Measurements from ENCODE around the gene SPDEF. TPM values are rescaled to one million over a fixed set of nuclear protein-coding genes. Genes with fewer than 3 reads are reported as not detected.

SPDEF gene
- total and polyA plus RNA-seq, 2 donors (not counting 1 experiment from before 2014, with no cell fraction given) = 0.10 TPM; not detected in 1

- no peak overlapping the region for H3K9ac ChIP-seq (ENCODE audit: low read length)
- Mint-ChIP-seq H3K4me3 (no peak overlapping the region), H3K4me1 (peaks cover 7% of the 10 kb centered on the region), H3K27ac (no peak overlapping the region), H3K9me3 (ENCODE audit: insufficient read depth) (no peaks in the 10 kb centered on the region), H3K27me3 (peaks cover 4% of the 10 kb centered on the region)
- no peak overlapping the region for H2AFZ ChIP-seq (ENCODE audit: insufficient read depth, low read depth, low read length, poor library complexity, severe bottlenecking)
- H3K27ac ChIP-seq (ENCODE audit: low read length in 2 of 2) = no peak overlapping the region
- CTCF ChIA-PET = no interaction called here
- WGBS (ENCODE audit: insufficient coverage) = 92% methylated on average over 9 of the region's 9 CpGs
- TF ChIP-seq EZH2 (IDR thresholded peaks at IDR 0.05; ENCODE audit: borderline replicate concordance, insufficient read depth, low read depth, low read length, poor library complexity, severe bottlenecking) = no peak
- TF ChIP-seq, protein P1, sequence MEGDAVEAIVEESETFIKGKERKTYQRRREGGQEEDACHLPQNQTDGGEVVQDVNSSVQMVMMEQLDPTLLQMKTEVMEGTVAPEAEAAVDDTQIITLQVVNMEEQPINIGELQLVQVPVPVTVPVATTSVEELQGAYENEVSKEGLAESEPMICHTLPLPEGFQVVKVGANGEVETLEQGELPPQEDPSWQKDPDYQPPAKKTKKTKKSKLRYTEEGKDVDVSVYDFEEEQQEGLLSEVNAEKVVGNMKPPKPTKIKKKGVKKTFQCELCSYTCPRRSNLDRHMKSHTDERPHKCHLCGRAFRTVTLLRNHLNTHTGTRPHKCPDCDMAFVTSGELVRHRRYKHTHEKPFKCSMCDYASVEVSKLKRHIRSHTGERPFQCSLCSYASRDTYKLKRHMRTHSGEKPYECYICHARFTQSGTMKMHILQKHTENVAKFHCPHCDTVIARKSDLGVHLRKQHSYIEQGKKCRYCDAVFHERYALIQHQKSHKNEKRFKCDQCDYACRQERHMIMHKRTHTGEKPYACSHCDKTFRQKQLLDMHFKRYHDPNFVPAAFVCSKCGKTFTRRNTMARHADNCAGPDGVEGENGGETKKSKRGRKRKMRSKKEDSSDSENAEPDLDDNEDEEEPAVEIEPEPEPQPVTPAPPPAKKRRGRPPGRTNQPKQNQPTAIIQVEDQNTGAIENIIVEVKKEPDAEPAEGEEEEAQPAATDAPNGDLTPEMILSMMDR (IDR thresholded peaks at IDR 0.05) = no peak
- no peak overlapping the region for H3K4me2 ChIP-seq (replicated peaks; ENCODE audit: low read depth, low read length, poor library complexity, severe bottlenecking)
- no peak overlapping the region for H3K4me3 ChIP-seq (ENCODE audit: control extremely low read depth in 1 of 5, extremely low read depth in 1 of 5, insufficient read depth in 1 of 5, low read depth in 2 of 5, low read length in 4 of 5)
- DNase-seq (no peak), ATAC-seq (ENCODE audit: low read depth) (no peak)
- POLR2A ChIA-PET = interaction anchor here (0.6 kb wide), 1 partner anchor 1422 kb away, joined by 5 read pairs; no protein-coding TSS in a partner anchor
- no peaks in the 10 kb centered on the region for H3K36me3 ChIP-seq (replicated peaks in 1 of 2; ENCODE audit: control extremely low read depth in 1 of 2, control insufficient read depth in 1 of 2, extremely low read depth in 1 of 2, insufficient read depth in 2 of 2, low read length in 1 of 2)
- peaks cover 0 to 9% (median 4%) of the 10 kb centered on the region in 3 donors for H3K9me3 ChIP-seq (ENCODE audit: control extremely low read depth in 1 of 3, control insufficient read depth in 2 of 3, insufficient read depth in 1 of 3, low read length in 2 of 3)
- no peaks in the 10 kb centered on the region for H4K20me1 ChIP-seq (ENCODE audit: control insufficient read depth, insufficient read depth, low read length, poor library complexity, severe bottlenecking)
- H3K4me1 ChIP-seq (ENCODE audit: control insufficient read depth in 2 of 2, insufficient read depth in 2 of 2, low read length in 2 of 2) = peaks cover 0 to 6% of the 10 kb centered on the region in 2 donors
- H3K27me3 ChIP-seq (replicated peaks in 1 of 4; ENCODE audit: control extremely low read depth in 1 of 4, control insufficient read depth in 3 of 4, insufficient read depth in 4 of 4, low read length in 3 of 4) = no peaks in the 10 kb centered on the region
- intact Hi-C loops (cut with micrococcal nuclease) = no loop called here
- no peaks in the 10 kb centered on the region for H3K79me2 ChIP-seq (ENCODE audit: control insufficient read depth, insufficient read depth, low read length)
These were observed 364 bp upstream of the SPDEF start for GRCh38 chr6:34556493-34556892.

DNA sequence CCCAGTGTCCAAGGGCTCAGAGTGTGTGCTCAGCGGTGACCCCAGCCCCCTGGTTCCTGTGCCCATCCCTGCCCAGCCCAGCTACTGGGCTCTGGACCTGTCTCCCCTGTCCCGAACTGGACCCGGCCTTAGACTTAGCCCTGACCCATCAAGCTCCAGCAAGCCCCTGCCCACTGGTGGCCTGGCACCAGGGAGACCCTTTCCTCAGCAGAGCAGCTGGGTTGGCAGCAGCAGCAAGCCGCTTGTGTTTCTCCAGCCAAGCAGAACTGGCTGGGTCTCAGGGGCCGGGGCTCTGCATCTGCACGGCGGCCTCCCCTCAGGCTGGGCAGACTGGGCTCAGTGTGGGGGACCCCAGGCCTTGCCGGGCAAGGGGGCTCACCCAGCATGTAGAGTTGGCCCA is 801 bp downstream of the SPDEF start:
- no peak overlapping the region for H2AFZ ChIP-seq (ENCODE audit: insufficient read depth, low read depth, low read length, poor library complexity, severe bottlenecking)
- no peak for TF ChIP-seq EZH2 (IDR thresholded peaks at IDR 0.05; ENCODE audit: borderline replicate concordance, insufficient read depth, low read depth, low read length, poor library complexity, severe bottlenecking)
- TF ChIP-seq, protein P1 (IDR thresholded peaks at IDR 0.05) = no peak
- DNase-seq = no peak
- no peak overlapping the region for H3K4me2 ChIP-seq (replicated peaks; ENCODE audit: low read depth, low read length, poor library complexity, severe bottlenecking)
- ATAC-seq (ENCODE audit: low read depth) = no peak
- no peaks in the 10 kb centered on the region for H4K20me1 ChIP-seq (ENCODE audit: control insufficient read depth, insufficient read depth, low read length, poor library complexity, severe bottlenecking)
- Mint-ChIP-seq H3K4me1 (peaks cover 7% of the 10 kb centered on the region), H3K27me3 (peaks cover 4% of the 10 kb centered on the region), H3K4me3 (no peak overlapping the region), H3K9me3 (ENCODE audit: insufficient read depth) (no peaks in the 10 kb centered on the region), H3K27ac (no peak overlapping the region)
- intact Hi-C loops (cut with micrococcal nuclease) = no loop called here
- H3K4me1 ChIP-seq (ENCODE audit: control insufficient read depth in 2 of 2, insufficient read depth in 2 of 2, low read length in 2 of 2) = peaks cover 0 to 6% of the 10 kb centered on the region in 2 donors
- POLR2A ChIA-PET = no interaction called here
- H3K27me3 ChIP-seq (replicated peaks in 1 of 4; ENCODE audit: control extremely low read depth in 1 of 4, control insufficient read depth in 3 of 4, insufficient read depth in 4 of 4, low read length in 3 of 4) = no peaks in the 10 kb centered on the region
- CTCF ChIA-PET = no interaction called here
- no peak overlapping the region for H3K9ac ChIP-seq (ENCODE audit: low read length)
- no peak overlapping the region for H3K27ac ChIP-seq (ENCODE audit: low read length in 2 of 2)
- no peaks in the 10 kb centered on the region for H3K36me3 ChIP-seq (replicated peaks in 1 of 2; ENCODE audit: control extremely low read depth in 1 of 2, control insufficient read depth in 1 of 2, extremely low read depth in 1 of 2, insufficient read depth in 2 of 2, low read length in 1 of 2)
- no peaks in the 10 kb centered on the region for H3K79me2 ChIP-seq (ENCODE audit: control insufficient read depth, insufficient read depth, low read length)
- H3K4me3 ChIP-seq (ENCODE audit: control extremely low read depth in 1 of 5, extremely low read depth in 1 of 5, insufficient read depth in 1 of 5, low read depth in 2 of 5, low read length in 4 of 5) = no peak overlapping the region
- WGBS (ENCODE audit: insufficient coverage) = 90% methylated on average over 8 of the region's 8 CpGs
- peaks cover 0 to 9% (median 4%) of the 10 kb centered on the region in 3 donors for H3K9me3 ChIP-seq (ENCODE audit: control extremely low read depth in 1 of 3, control insufficient read depth in 2 of 3, insufficient read depth in 1 of 3, low read length in 2 of 3)

Measured in B cell (primary cell).